ENCODE measurements around the gene CST3.

Gene CST3

DNA sequence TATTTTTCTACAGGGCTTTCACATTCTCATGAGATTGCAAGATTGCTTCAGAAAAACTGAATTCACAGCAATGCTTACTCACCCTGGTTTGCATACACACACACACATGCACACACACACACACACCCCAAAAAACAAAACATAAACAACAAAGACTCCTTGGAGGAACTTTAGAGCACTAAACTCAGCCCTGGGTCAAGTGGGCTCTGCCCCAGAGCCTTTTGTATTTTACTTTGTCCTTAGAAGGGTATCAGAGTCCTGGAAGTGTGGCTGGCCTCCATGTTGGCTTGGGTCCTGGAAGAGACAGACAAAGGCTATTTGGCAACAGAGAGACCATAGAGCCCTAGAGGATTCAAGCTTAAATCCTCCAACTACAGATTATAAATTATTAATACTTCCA, 24.1 kb downstream of the CST3 start:
- DNase-seq (ENCODE audit: low spot score): no peak
- TF ChIP-seq, protein P1, sequence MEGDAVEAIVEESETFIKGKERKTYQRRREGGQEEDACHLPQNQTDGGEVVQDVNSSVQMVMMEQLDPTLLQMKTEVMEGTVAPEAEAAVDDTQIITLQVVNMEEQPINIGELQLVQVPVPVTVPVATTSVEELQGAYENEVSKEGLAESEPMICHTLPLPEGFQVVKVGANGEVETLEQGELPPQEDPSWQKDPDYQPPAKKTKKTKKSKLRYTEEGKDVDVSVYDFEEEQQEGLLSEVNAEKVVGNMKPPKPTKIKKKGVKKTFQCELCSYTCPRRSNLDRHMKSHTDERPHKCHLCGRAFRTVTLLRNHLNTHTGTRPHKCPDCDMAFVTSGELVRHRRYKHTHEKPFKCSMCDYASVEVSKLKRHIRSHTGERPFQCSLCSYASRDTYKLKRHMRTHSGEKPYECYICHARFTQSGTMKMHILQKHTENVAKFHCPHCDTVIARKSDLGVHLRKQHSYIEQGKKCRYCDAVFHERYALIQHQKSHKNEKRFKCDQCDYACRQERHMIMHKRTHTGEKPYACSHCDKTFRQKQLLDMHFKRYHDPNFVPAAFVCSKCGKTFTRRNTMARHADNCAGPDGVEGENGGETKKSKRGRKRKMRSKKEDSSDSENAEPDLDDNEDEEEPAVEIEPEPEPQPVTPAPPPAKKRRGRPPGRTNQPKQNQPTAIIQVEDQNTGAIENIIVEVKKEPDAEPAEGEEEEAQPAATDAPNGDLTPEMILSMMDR (IDR thresholded peaks at IDR 0.05; ENCODE audit: extremely low read depth, missing control alignments): no peak

DNA sequence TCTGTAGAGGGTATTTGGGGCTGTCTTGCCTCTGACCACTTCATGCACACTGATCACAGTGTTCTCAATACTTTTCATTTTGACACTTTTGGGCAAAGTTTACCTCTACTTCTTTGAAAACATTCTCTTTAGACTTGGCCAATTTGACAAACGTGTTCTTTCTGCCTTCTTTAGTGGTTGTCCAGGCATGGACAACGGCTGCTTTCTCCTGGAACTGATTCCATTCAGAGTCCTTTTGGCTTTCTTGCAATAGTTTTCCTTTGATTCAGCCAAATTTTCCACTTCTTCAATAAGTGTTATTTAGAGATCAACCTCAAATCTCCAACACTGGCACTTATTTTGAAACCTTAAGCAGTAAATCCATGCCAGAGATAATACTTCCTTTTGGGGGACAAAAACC, 25.4 kb downstream of the CST3 start:
- TF ChIP-seq, protein P1 (IDR thresholded peaks at IDR 0.05; ENCODE audit: extremely low read depth, missing control alignments): no peak
- DNase-seq (ENCODE audit: low spot score): no peak

DNA sequence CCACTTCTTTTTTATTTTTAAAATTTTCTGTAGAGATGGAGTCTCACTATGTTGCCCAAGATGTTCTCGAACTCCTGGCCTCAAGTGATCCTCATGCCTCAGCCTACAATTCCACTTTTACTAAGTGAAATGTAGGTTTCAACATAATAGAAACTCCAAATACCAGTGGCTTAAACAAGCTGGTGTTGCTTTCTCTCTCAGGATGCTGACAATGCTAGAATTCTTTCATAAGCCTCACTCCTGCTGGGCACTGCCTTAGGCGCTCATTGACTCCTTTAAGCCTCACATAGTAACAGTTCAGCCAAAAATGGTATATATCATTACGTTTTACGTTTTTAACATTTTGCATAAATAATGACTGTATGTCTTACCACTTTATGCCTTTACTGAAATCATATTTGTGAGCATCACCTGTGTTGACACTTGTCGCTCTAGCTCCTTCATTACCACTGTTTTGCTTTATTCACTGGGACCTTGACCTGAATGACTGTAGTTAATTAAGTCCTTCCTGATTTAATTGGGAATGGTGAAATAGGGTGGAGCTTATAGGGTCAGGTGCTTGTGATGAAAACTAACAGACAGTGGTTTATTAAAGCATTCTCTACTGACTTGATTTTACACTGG, 28.2 kb downstream of the CST3 start:
- DNase-seq (ENCODE audit: low spot score): no peak
- TF ChIP-seq, protein P1 (IDR thresholded peaks at IDR 0.05; ENCODE audit: extremely low read depth, missing control alignments): no peak

DNA sequence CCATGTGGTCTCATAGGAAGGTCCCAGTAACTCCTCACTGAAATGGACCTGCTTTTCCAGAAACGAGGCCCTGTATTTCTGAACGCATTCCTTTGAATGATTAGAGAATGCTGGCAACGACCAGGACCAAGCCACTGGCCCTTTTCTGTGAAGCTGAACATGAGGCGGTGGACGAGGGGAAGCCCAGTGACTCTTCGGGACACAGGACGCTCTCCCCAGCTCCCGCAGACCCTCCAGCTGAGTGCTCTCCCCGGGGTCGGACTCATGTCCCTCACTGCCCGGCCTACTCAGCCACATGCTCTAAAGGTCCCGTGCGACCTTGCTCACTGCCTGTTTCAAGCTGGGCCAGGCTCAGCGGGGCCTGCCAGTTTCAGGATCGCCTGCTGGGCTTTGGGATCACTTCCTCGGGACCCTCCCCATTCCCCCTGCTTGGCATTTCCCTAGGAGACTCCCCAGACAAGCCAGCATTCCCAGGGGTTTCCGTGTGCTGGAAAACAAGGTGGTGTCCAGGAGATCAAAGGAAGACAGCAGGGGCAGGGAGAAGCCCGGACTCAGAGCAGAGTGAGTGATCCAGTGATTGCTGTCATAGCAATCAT, 29.4 kb downstream of the CST3 start:
- TF ChIP-seq, protein P1 (IDR thresholded peaks at IDR 0.05; ENCODE audit: extremely low read depth, missing control alignments): no peak
- DNase-seq (ENCODE audit: low spot score): no peak

DNA sequence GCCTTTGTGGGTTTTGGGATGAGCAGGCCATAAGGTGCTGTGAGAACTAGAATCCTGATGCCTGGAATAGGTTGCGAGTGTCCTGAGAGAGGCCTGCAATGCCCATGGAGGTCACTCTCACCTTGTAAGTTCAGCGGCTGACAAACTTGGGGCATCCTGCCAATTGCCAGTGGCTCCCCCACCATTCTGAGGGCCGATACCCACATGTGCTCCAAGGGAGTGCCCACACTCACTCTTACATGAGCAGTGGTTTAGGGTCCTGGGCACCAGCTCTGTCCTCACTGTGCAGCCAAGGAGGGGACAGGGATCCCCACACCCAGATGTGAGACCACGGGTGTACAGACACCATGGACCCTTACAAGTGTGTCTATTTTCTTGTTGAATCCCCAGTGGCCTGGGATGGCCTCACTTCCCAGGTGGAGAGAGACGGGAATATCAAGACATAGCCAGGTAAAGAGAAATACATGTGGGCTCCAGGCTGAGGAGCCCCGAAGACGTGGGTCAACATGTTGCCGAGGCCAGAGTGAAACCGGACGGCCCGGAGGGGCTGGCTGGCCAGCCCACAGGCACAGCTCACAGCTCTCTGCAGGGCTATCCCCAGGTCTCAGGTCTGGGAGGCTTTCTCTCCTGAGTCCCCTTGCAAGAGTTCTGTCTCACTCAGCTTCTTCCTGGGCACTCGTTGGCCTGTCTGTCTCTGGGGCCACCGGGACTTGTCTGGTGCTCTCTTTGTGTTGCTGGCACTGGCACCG, 30.1 kb downstream of the CST3 start:
- TF ChIP-seq, protein P1 (IDR thresholded peaks at IDR 0.05; ENCODE audit: extremely low read depth, missing control alignments): no peak
- no peak for DNase-seq (ENCODE audit: low spot score)

DNA sequence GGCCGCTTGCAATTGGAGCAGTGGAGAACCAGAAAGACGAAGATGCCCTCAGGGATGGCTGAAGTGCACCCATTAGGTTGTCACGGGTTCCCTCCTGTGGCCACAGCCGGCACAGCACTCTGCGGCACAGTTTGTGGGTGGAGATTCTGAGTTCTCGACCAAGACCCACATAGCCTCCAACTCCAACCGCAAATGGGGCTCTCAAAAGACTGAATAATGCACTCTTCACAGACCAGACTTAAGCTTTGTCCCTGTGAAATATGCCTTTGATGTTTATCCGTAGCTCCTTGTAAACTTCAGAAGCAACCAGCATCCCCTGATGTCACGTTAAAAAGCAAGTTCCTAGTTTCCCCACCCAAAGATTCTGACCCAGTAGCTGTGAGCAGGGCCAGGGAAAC, 31.1 kb downstream of the CST3 start:
- TF ChIP-seq, protein P1 (IDR thresholded peaks at IDR 0.05; ENCODE audit: extremely low read depth, missing control alignments): peak; percentile 81
- DNase-seq (ENCODE audit: low spot score): peak; percentile 82
